ENCODE data around the gene SPACDR.
"Not testable (repeated sequence)": the region's sequence is repeated elsewhere in the genome, so short reads cannot be mapped to it uniquely, and the experiment has no call there.

Gene SPACDR

GRCh38 chr7:100465702-100466311 is 1.7 kb upstream of the SPACDR start:
- no peak for DNase-seq (ENCODE audit: low spot score)

GRCh38 chr7:100465299-100465698 is 1.2 kb upstream of the SPACDR start:
- DNase-seq (ENCODE audit: low spot score): no peak

- DNase-seq (ENCODE audit: low spot score): no peak
Measured at GRCh38 chr7:100464791-100465190, 731 bp upstream of the SPACDR start.

GRCh38 chr7:100457033-100457432 is 7.0 kb downstream of the SPACDR start:
- DNase-seq (ENCODE audit: low spot score): no peak

GRCh38 chr7:100456562-100456961 is 7.5 kb downstream of the SPACDR start:
- peak; percentile 30 for DNase-seq (ENCODE audit: low spot score)

GRCh38 chr7:100455206-100455605 is 8.9 kb downstream of the SPACDR start:
- DNase-seq (ENCODE audit: low spot score): peak; percentile 51

GRCh38 chr7:100453854-100454253 is 10.2 kb downstream of the SPACDR start:
- DNase-seq (ENCODE audit: low spot score): not testable (repeated sequence)

GRCh38 chr7:100452513-100452912 is 11.5 kb downstream of the SPACDR start:
- no peak for DNase-seq (ENCODE audit: low spot score)

GRCh38 chr7:100449190-100449795 is 14.8 kb downstream of the SPACDR start:
- DNase-seq (ENCODE audit: low spot score): no peak

GRCh38 chr7:100447363-100447762 is 16.7 kb downstream of the SPACDR start:
- not testable (repeated sequence) for DNase-seq (ENCODE audit: low spot score)

- DNase-seq (ENCODE audit: low spot score): no peak
Measured at GRCh38 chr7:100446040-100446439, 18.0 kb downstream of the SPACDR start.

- peak; percentile 52 for DNase-seq (ENCODE audit: low spot score)
Measured at GRCh38 chr7:100444311-100445278, 19.5 kb downstream of the SPACDR start.

- no peak for DNase-seq (ENCODE audit: low spot score)
Measured at GRCh38 chr7:100443096-100443840, 20.8 kb downstream of the SPACDR start.

- no peak for DNase-seq (ENCODE audit: low spot score)
Measured at GRCh38 chr7:100441641-100442535, 22.2 kb downstream of the SPACDR start.

- DNase-seq (ENCODE audit: low spot score): not testable (repeated sequence)
Measured at GRCh38 chr7:100439244-100439643, 24.8 kb downstream of the SPACDR start.

- not testable (repeated sequence) for DNase-seq (ENCODE audit: low spot score)
Measured at GRCh38 chr7:100438731-100439130, 25.3 kb downstream of the SPACDR start.

- no peak for DNase-seq (ENCODE audit: low spot score)
Measured at GRCh38 chr7:100438172-100438571, 25.9 kb downstream of the SPACDR start.

- DNase-seq (ENCODE audit: low spot score): no peak
Measured at GRCh38 chr7:100437150-100438100, 26.6 kb downstream of the SPACDR start.

- DNase-seq (ENCODE audit: low spot score): peak; percentile 81
Measured at GRCh38 chr7:100435401-100436304, 28.4 kb downstream of the SPACDR start.
